HepG2 (cell line): ENCODE measurements around the gene CLIC4. TPM values are rescaled to one million over a fixed set of nuclear protein-coding genes. Genes with fewer than 3 reads are reported as not detected.

Source experiments
- ATAC-seq: fragments of 200-7000 bp; cut with Tn5 transposase; 3 replicates; pipeline ENCODE4 v1.9.1; 2020; ENCODE audit warnings: mild to moderate bottlenecking, moderate library complexity
- BruUV-seq: library from RNA; stranded (reverse); fragments of 400-500 nt; replicated peaks from 2 replicates; lab custom pipeline; 2021; lab: Mats Ljungman, UMichigan
- CTCF ChIA-PET: fragments of 300-600 bp; formaldehyde crosslinking; extraction: SDS; loops from one replicate; lab custom pipeline; 2021; ENCODE audit warnings: low total read pairs, inconsistent platforms, low intra/inter-chr PET ratio; lab: Yijun Ruan, JAX
- POLR2A ChIA-PET: fragments of 350-600 bp; sonication (Branson Sonifier 250); formaldehyde crosslinking; loops from one replicate; lab custom pipeline; 2020; ENCODE audit warnings: antibody characterized with exemption, inconsistent platforms; lab: Yijun Ruan, JAX
- DNase-seq: peaks from one replicate; pipeline ENCODE4 v3.0.0-alpha.2; 2015; ENCODE audit warnings: low spot score
- FAIRE-seq: peaks from 3 replicates; lab custom pipeline; 2011; peaks lifted over from hg19 to GRCh38; lab: Jason Lieb, UNC
- H2AFZ ChIP-seq: one replicate; pipeline ENCODE4 v1.6.1; 2011; ENCODE audit warnings: low read length, inconsistent platforms
- H3K27ac ChIP-seq: fragments of 300-600 bp; 3 replicates; pipeline ENCODE4 v1.8.0; 2011; ENCODE audit warnings: mixed run types, mild to moderate bottlenecking, mixed read lengths, low read length, inconsistent platforms; ENCODE audit not compliant: insufficient read depth; ENCODE audit errors: extremely low read length
- H3K27me3 ChIP-seq, 2 experiments: fragments of 200-600 bp in 1 of 2; 2 replicates in 1 of 2; 3 replicates in 1 of 2; pipeline versions ENCODE4 v1.6.0 to v1.8.0; 2011; ENCODE audit warnings: low read length in 2 of 2, mild to moderate bottlenecking in 2 of 2, moderate library complexity in 2 of 2, inconsistent platforms in 1 of 2; ENCODE audit not compliant: insufficient read depth in 2 of 2, control insufficient read depth in 1 of 2
- H3K36me3 ChIP-seq, 2 experiments: fragments of 200-600 bp in 1 of 2; replicated peaks in 1 of 2; 2 replicates in 1 of 2; 3 replicates in 1 of 2; pipeline versions ENCODE4 v1.5.1 to v1.8.0; 2011; ENCODE audit warnings: low read length in 2 of 2, inconsistent platforms in 1 of 2; ENCODE audit not compliant: insufficient read depth in 2 of 2, control insufficient read depth in 1 of 2
- H3K4me1 ChIP-seq: 2 replicates; pipeline ENCODE4 v1.5.1; 2012; ENCODE audit warnings: low read length, inconsistent platforms; ENCODE audit not compliant: insufficient read depth
- H3K4me2 ChIP-seq: 2 replicates; pipeline ENCODE4 v1.6.0; 2011; ENCODE audit warnings: low read depth, low read length, inconsistent platforms
- H3K4me3 ChIP-seq, 3 experiments: fragments of 200-600 bp in 1 of 3; sonication (generic), shearing (Covaris generic) in 1 of 3; replicated peaks in 1 of 3; 2 replicates each; pipeline ENCODE4 v1.5.1; 2011 to 2016; ENCODE audit warnings: low read length in 3 of 3, inconsistent platforms in 2 of 3, low read depth in 2 of 3, mild to moderate bottlenecking in 2 of 3, control low read depth in 1 of 3, mixed read lengths in 1 of 3; ENCODE audit not compliant: insufficient read depth in 1 of 3
- H3K79me2 ChIP-seq: one replicate; pipeline ENCODE4 v1.6.1; 2011; ENCODE audit warnings: low read length, inconsistent platforms; ENCODE audit not compliant: insufficient read depth
- H3K9ac ChIP-seq: 2 replicates; pipeline ENCODE4 v1.6.0; 2011; ENCODE audit warnings: mild to moderate bottlenecking, low read depth, low read length, inconsistent platforms; ENCODE audit not compliant: insufficient read depth
- H3K9me3 ChIP-seq: 2 replicates; pipeline ENCODE4 v1.5.1; 2012; ENCODE audit warnings: mild to moderate bottlenecking, low read length
- H4K20me1 ChIP-seq: 2 replicates; pipeline ENCODE4 v1.6.0; 2011; ENCODE audit warnings: inconsistent platforms, mild to moderate bottlenecking, low read length, moderate library complexity; ENCODE audit not compliant: insufficient read depth
- RFX3 ChIP-seq: IDR thresholded peaks from 2 replicates; pipeline ENCODE4 v1.6.1; 2016; ENCODE audit warnings: missing biosample characterization, missing genetic modification reagents
- UBTF ChIP-seq: sonication (generic); formaldehyde crosslinking; IDR thresholded peaks from 2 replicates; pipeline ENCODE4 v1.4.0; 2020; ENCODE audit warnings: mild to moderate bottlenecking, missing genetic modification reagents
- ZNF12 ChIP-seq: sonication (generic); formaldehyde crosslinking; IDR thresholded peaks from 2 replicates; pipeline ENCODE4 v1.5.0; 2020; ENCODE audit warnings: missing genetic modification reagents
- ZNF18 ChIP-seq: sonication (generic); formaldehyde crosslinking; IDR thresholded peaks from 2 replicates; pipeline ENCODE4 v1.8.0; 2022; ENCODE audit warnings: mild to moderate bottlenecking, missing genetic modification reagents; ENCODE audit not compliant: insufficient replicate concordance
- WGBS: methylation state at CpG from one replicate; pipeline ENCODE4 v1.1.6; 2017; ENCODE audit warnings: low lambda C conversion rate; 5-methylcytosine and 5-hydroxymethylcytosine counted together
- in situ Hi-C: cut with HindIII; loops from 2 replicates; pipeline ENCODE4 v1.10.0; 2017; ENCODE audit warnings: low pct_unique_long_range_greater_than_20kb; ENCODE audit not compliant: extremely low pct_ligation_motif_present
- intact Hi-C: fragments of 100-400 bp; cut with micrococcal nuclease; formaldehyde crosslinking; loops from one replicate; pipeline ENCODE4 v1.10.0; 2022; ENCODE audit not compliant: unreplicated experiment
- polyA plus RNA-seq, 8 experiments: library from polyadenylated mRNA; depleted of rRNA in 3 of 8; stranded (reverse) in 7 of 8; unstranded in 1 of 8; fragments of >200 nt; fragmentation: Illumina TruSeq in 4 of 8; extraction: Trizol in 4 of 8; gene quantifications; 2 replicates each; pipeline versions ENCODE4 v1.2.1 to v1.2.3, GENCODE V29; 2011 to 2016; ENCODE audit warnings: low read depth in 4 of 8, missing spikeins in 1 of 8, mixed read lengths in 1 of 8; ENCODE audit not compliant: insufficient read depth in 1 of 8
- total RNA-seq, 5 experiments: library from RNA; depleted of rRNA; stranded (reverse); fragments of >200 nt; fragmentation: Illumina TruSeq; extraction: Trizol; gene quantifications; 2 replicates each; pipeline ENCODE4 v1.2.3, GENCODE V29; 2016; ENCODE audit warnings: low read depth in 1 of 5

The CLIC4 gene
- total and polyA plus RNA-seq, 2 of the 13 experiments (the other 11 are each of a cell fraction or from before 2014, with no cell fraction given): 23.3 to 77.4 TPM

GRCh38 chr1:24737368-24738117 is 7.7 kb upstream of the CLIC4 start:
- no peak overlapping the region for H2AFZ ChIP-seq
- no peak overlapping the region for H3K9ac ChIP-seq
- H3K36me3 ChIP-seq: no peaks in the 10 kb centered on the region
- in situ Hi-C loops (no loop called here), intact Hi-C loops (no loop called here)
- no peak for ATAC-seq
- no peak overlapping the region for H3K4me3 ChIP-seq
- BruUV-seq: no TSS peak
- no peak overlapping the region for H3K4me2 ChIP-seq
- WGBS: 30% methylated on average over 6 of the region's 6 CpGs
- H3K27me3 ChIP-seq: no peaks in the 10 kb centered on the region
- ChIA-PET POLR2A (no interaction called here), CTCF (no interaction called here)
- TF ChIP-seq ZNF18 (CRISPR knock-in tag): peak; percentile 52
- TF ChIP-seq ZNF12 (CRISPR knock-in tag): no peak
- peaks cover 48% of the 10 kb centered on the region for H3K4me1 ChIP-seq
- DNase-seq: no peak
- no peak for FAIRE-seq
- no peaks in the 10 kb centered on the region for H3K9me3 ChIP-seq
- H3K79me2 ChIP-seq: no peaks in the 10 kb centered on the region
- no peaks in the 10 kb centered on the region for H4K20me1 ChIP-seq
- no peak overlapping the region for H3K27ac ChIP-seq

DNA sequence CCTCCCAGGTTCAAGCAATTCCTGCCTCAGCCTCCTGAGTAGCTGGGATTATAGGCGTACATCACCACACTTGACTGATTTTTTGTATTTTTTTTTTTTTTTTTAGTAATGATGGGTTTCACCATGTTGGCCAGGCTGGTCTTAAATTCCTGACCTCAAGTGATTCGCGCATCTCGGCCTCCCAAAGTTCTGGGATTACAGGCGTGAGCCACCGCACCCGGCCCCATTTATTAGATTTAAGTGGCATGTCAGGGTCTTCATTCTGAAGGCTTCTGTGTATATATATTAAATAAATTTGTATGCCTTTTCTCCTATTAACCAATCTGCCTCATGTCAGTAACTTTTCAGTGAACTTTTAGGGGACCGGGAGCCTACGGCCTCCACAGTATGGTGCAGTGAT is 6.0 kb upstream of the CLIC4 start:
- no peak overlapping the region for H3K27ac ChIP-seq
- H3K27me3 ChIP-seq: no peaks in the 10 kb centered on the region
- no peak overlapping the region for H3K4me2 ChIP-seq
- ATAC-seq (no peak), FAIRE-seq (no peak), DNase-seq (no peak)
- TF ChIP-seq UBTF (CRISPR knock-in tag) (no peak), RFX3 (CRISPR knock-in tag) (no peak)
- CTCF ChIA-PET: no interaction called here
- no peak overlapping the region for H3K4me3 ChIP-seq
- POLR2A ChIA-PET: interaction anchor here (0.7 to 8.2 kb wide), 3 partner anchors 9 to 50 kb away, joined by 3 to 100 read pairs (median 3); no protein-coding TSS in a partner anchor
- 67% methylated on average over 9 of the region's 9 CpGs for WGBS
- in situ Hi-C loops: no loop called here
- H3K9me3 ChIP-seq: no peaks in the 10 kb centered on the region
- intact Hi-C loops: no loop called here
- H3K36me3 ChIP-seq: no peaks in the 10 kb centered on the region
- BruUV-seq: no TSS peak
- peaks cover 63% of the 10 kb centered on the region for H3K4me1 ChIP-seq
- no peak overlapping the region for H2AFZ ChIP-seq
- H4K20me1 ChIP-seq: no peaks in the 10 kb centered on the region
- no peak overlapping the region for H3K9ac ChIP-seq
- H3K79me2 ChIP-seq: no peaks in the 10 kb centered on the region
